Activated naive CD8-positive, alpha-beta T cell treated with anti-CD3 and anti-CD28 coated beads, Interleukin-2, amount 50 U/mL, for 24 hours (primary cell): ENCODE results near the gene VPS13C.

Source experiments
- ATAC-seq: fragments of 150-1000 bp; cut with Tn5 transposase; one replicate; pipeline ENCODE4 v1.10.0; 2021
- DNase-seq: peaks from one replicate; pipeline ENCODE4 v3.0.0; 2021
- H3K27ac Mint-ChIP-seq: one replicate; pipeline ENCODE4 v1.8.0; 2021; ENCODE audit warnings: mild to moderate bottlenecking, mixed read lengths
- H3K27me3 Mint-ChIP-seq: one replicate; pipeline ENCODE4 v1.8.0; 2021; ENCODE audit warnings: mixed read lengths
- H3K36me3 Mint-ChIP-seq: one replicate; pipeline ENCODE4 v1.8.0; 2021; ENCODE audit warnings: low read depth, mixed read lengths
- H3K4me1 Mint-ChIP-seq: one replicate; pipeline ENCODE4 v1.8.0; 2021; ENCODE audit warnings: mixed read lengths
- H3K4me3 Mint-ChIP-seq: one replicate; pipeline ENCODE4 v1.8.0; 2021; ENCODE audit warnings: mild to moderate bottlenecking, moderate library complexity, mixed read lengths
- H3K9me3 Mint-ChIP-seq: one replicate; pipeline ENCODE4 v1.8.0; 2021; ENCODE audit warnings: mixed read lengths

The VPS13C gene

GRCh38 chr15:61828860-61829513 is 231.3 kb downstream of the VPS13C start:
- no peak overlapping the region for H3K4me3 Mint-ChIP-seq
- peaks cover 2% of the 10 kb centered on the region for H3K4me1 Mint-ChIP-seq
- H3K9me3 Mint-ChIP-seq = no peaks in the 10 kb centered on the region
- H3K27ac Mint-ChIP-seq = no peak overlapping the region
- ATAC-seq (no peak), DNase-seq (no peak)
- no peaks in the 10 kb centered on the region for H3K36me3 Mint-ChIP-seq
- peaks cover 19% of the 10 kb centered on the region for H3K27me3 Mint-ChIP-seq

- no peak overlapping the region for H3K4me3 Mint-ChIP-seq
- H3K9me3 Mint-ChIP-seq = no peaks in the 10 kb centered on the region
- no peaks in the 10 kb centered on the region for H3K4me1 Mint-ChIP-seq
- no peaks in the 10 kb centered on the region for H3K36me3 Mint-ChIP-seq
- no peak for DNase-seq
- H3K27ac Mint-ChIP-seq = no peak overlapping the region
- peaks cover 15% of the 10 kb centered on the region for H3K27me3 Mint-ChIP-seq
- ATAC-seq = no peak
Measured at GRCh38 chr15:61828008-61828407, 232.2 kb downstream of the VPS13C start.

GRCh38 chr15:61827131-61827530 is 233.1 kb downstream of the VPS13C start:
- Mint-ChIP-seq H3K4me3 (no peak overlapping the region), H3K36me3 (no peaks in the 10 kb centered on the region), H3K9me3 (no peaks in the 10 kb centered on the region), H3K4me1 (no peaks in the 10 kb centered on the region), H3K27me3 (peaks cover 15% of the 10 kb centered on the region), H3K27ac (no peak overlapping the region)
- ATAC-seq (no peak), DNase-seq (no peak)

GRCh38 chr15:61824291-61824690 is 236.0 kb downstream of the VPS13C start:
- H3K9me3 Mint-ChIP-seq = no peaks in the 10 kb centered on the region
- H3K27ac Mint-ChIP-seq = no peak overlapping the region
- DNase-seq (no peak), ATAC-seq (no peak)
- H3K36me3 Mint-ChIP-seq = no peaks in the 10 kb centered on the region
- H3K27me3 Mint-ChIP-seq = peaks cover 15% of the 10 kb centered on the region
- H3K4me1 Mint-ChIP-seq = no peaks in the 10 kb centered on the region
- H3K4me3 Mint-ChIP-seq = no peak overlapping the region

GRCh38 chr15:61822511-61822910 is 237.7 kb downstream of the VPS13C start:
- H3K4me3 Mint-ChIP-seq = no peak overlapping the region
- H3K36me3 Mint-ChIP-seq = no peaks in the 10 kb centered on the region
- DNase-seq = no peak
- peaks cover 16% of the 10 kb centered on the region for H3K27me3 Mint-ChIP-seq
- H3K27ac Mint-ChIP-seq = no peak overlapping the region
- H3K4me1 Mint-ChIP-seq = no peaks in the 10 kb centered on the region
- H3K9me3 Mint-ChIP-seq = no peaks in the 10 kb centered on the region
- no peak for ATAC-seq

- H3K4me3 Mint-ChIP-seq = no peak overlapping the region
- DNase-seq = no peak
- no peaks in the 10 kb centered on the region for H3K36me3 Mint-ChIP-seq
- peaks cover 16% of the 10 kb centered on the region for H3K27me3 Mint-ChIP-seq
- ATAC-seq = no peak
- no peak overlapping the region for H3K27ac Mint-ChIP-seq
- no peaks in the 10 kb centered on the region for H3K4me1 Mint-ChIP-seq
- no peaks in the 10 kb centered on the region for H3K9me3 Mint-ChIP-seq
Measured at GRCh38 chr15:61820951-61821350, 239.3 kb downstream of the VPS13C start.

GRCh38 chr15:61820212-61820611 is 240.0 kb downstream of the VPS13C start:
- no peaks in the 10 kb centered on the region for H3K36me3 Mint-ChIP-seq
- H3K9me3 Mint-ChIP-seq = no peaks in the 10 kb centered on the region
- no peaks in the 10 kb centered on the region for H3K4me1 Mint-ChIP-seq
- H3K27ac Mint-ChIP-seq = no peak overlapping the region
- ATAC-seq (no peak), DNase-seq (no peak)
- no peak overlapping the region for H3K4me3 Mint-ChIP-seq
- peaks cover 13% of the 10 kb centered on the region for H3K27me3 Mint-ChIP-seq

GRCh38 chr15:61819386-61819785 is 240.9 kb downstream of the VPS13C start:
- no peaks in the 10 kb centered on the region for H3K9me3 Mint-ChIP-seq
- no peak overlapping the region for H3K27ac Mint-ChIP-seq
- H3K36me3 Mint-ChIP-seq = no peaks in the 10 kb centered on the region
- ATAC-seq (no peak), DNase-seq (no peak)
- peaks cover 11% of the 10 kb centered on the region for H3K27me3 Mint-ChIP-seq
- H3K4me3 Mint-ChIP-seq = no peak overlapping the region
- no peaks in the 10 kb centered on the region for H3K4me1 Mint-ChIP-seq

GRCh38 chr15:61818801-61819200 is 241.4 kb downstream of the VPS13C start:
- Mint-ChIP-seq H3K4me3 (no peak overlapping the region), H3K9me3 (no peaks in the 10 kb centered on the region), H3K27me3 (peaks cover 6% of the 10 kb centered on the region), H3K36me3 (no peaks in the 10 kb centered on the region), H3K27ac (no peak overlapping the region), H3K4me1 (no peaks in the 10 kb centered on the region)
- no peak for DNase-seq
- ATAC-seq = no peak

- DNase-seq (no peak), ATAC-seq (no peak)
- Mint-ChIP-seq H3K4me3 (no peak overlapping the region), H3K27me3 (peaks cover 12% of the 10 kb centered on the region), H3K36me3 (no peaks in the 10 kb centered on the region), H3K9me3 (no peaks in the 10 kb centered on the region), H3K27ac (no peak overlapping the region), H3K4me1 (no peaks in the 10 kb centered on the region)
Measured at GRCh38 chr15:61816856-61817255, 243.4 kb downstream of the VPS13C start.

- DNase-seq (no peak), ATAC-seq (no peak)
- no peaks in the 10 kb centered on the region for H3K4me1 Mint-ChIP-seq
- no peak overlapping the region for H3K4me3 Mint-ChIP-seq
- no peak overlapping the region for H3K27ac Mint-ChIP-seq
- H3K36me3 Mint-ChIP-seq = no peaks in the 10 kb centered on the region
- H3K27me3 Mint-ChIP-seq = peaks cover 12% of the 10 kb centered on the region
- no peaks in the 10 kb centered on the region for H3K9me3 Mint-ChIP-seq
Measured at GRCh38 chr15:61815356-61816083, 244.7 kb downstream of the VPS13C start.

- no peak for ATAC-seq
- H3K4me1 Mint-ChIP-seq = no peaks in the 10 kb centered on the region
- DNase-seq = no peak
- H3K36me3 Mint-ChIP-seq = no peaks in the 10 kb centered on the region
- no peak overlapping the region for H3K27ac Mint-ChIP-seq
- H3K9me3 Mint-ChIP-seq = no peaks in the 10 kb centered on the region
- peaks cover 11% of the 10 kb centered on the region for H3K27me3 Mint-ChIP-seq
- H3K4me3 Mint-ChIP-seq = no peak overlapping the region
Measured at GRCh38 chr15:61812476-61812875, 247.8 kb downstream of the VPS13C start.

GRCh38 chr15:61811952-61812351 is 248.3 kb downstream of the VPS13C start:
- no peaks in the 10 kb centered on the region for H3K36me3 Mint-ChIP-seq
- DNase-seq (no peak), ATAC-seq (no peak)
- H3K27ac Mint-ChIP-seq = no peak overlapping the region
- H3K9me3 Mint-ChIP-seq = no peaks in the 10 kb centered on the region
- no peak overlapping the region for H3K4me3 Mint-ChIP-seq
- H3K4me1 Mint-ChIP-seq = no peaks in the 10 kb centered on the region
- peaks cover 14% of the 10 kb centered on the region for H3K27me3 Mint-ChIP-seq

- no peak for DNase-seq
- Mint-ChIP-seq H3K27me3 (peaks cover 13% of the 10 kb centered on the region), H3K36me3 (no peaks in the 10 kb centered on the region), H3K9me3 (no peaks in the 10 kb centered on the region), H3K4me3 (no peak overlapping the region), H3K27ac (no peak overlapping the region), H3K4me1 (no peaks in the 10 kb centered on the region)
- ATAC-seq = no peak
Measured at GRCh38 chr15:61809216-61809615, 251.0 kb downstream of the VPS13C start.

GRCh38 chr15:61807281-61807929 is 252.8 kb downstream of the VPS13C start:
- Mint-ChIP-seq H3K4me1 (no peaks in the 10 kb centered on the region), H3K36me3 (no peaks in the 10 kb centered on the region), H3K27ac (no peak overlapping the region), H3K4me3 (no peak overlapping the region), H3K27me3 (peaks cover 5% of the 10 kb centered on the region), H3K9me3 (no peaks in the 10 kb centered on the region)
- DNase-seq (no peak), ATAC-seq (no peak)
